Measurements from ENCODE around the gene BRD3OS. TPM values are rescaled to one million over a fixed set of nuclear protein-coding genes. Genes with fewer than 3 reads are reported as not detected.

Gene BRD3OS
- total RNA-seq (2021) (13.5 and 22.2 TPM in 2 replicates), Bru-seq, nascent RNA (percentile 45 among the genes with signal in this experiment), BruChase-seq, experiment 1, labeled RNA remaining after a 2-hour chase (percentile 57 among the genes with signal in this experiment), BruChase-seq, experiment 2, labeled RNA remaining after a 6-hour chase (percentile 72 among the genes with signal in this experiment)
- long read RNA-seq, full-length matches to known transcripts = 27 of 64 reads
- long read RNA-seq, partial matches to known transcripts = 0 of 64 reads
- long read RNA-seq, other reads (novel, unspliced or antisense) = 37 of 64 reads

DNA sequence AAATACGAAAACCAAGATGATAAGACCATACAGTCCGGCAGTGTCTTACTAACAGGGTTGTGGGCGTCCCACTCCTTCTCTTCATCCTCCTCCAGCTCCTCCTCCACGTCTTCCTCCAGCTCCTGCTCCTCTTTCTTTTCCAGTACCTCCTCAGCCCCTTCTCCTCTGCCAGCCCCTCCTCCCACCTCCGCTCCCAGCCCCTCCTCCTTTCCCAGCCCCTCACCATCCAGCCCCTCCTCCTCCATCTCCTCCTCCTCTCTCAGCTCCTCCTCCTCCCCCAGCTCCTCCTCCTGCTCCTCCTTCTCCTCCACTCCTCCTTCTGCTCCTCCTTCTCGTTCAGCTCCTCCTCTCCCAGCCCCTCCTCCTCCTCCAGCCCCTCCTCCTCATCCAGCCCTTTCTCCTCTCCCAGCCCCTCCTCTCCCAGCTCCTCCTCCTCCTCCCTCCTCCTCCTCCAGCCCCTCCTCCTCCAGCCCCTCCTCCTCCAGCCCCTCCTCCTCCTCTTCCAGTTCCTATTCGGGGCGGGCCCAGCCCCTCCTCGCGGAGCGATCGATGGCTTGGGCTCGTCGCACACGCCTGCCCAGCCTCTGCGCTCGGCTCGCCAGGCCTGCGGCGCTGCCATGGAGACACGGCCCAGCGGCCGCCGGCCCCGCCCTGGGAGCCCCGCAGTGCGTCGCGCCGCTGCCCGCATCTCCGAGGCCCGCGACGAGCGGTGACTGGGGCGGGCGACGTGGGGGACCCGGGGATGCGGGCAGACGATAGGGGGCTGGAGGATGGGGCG, at the start of gene BRD3OS:
Gene BRD3OS (plus strand): TSS at position 654 of the 778 bp plus-strand sequence. CDS start 1,267 bp downstream, outside the sequence.
- H3K27ac ChIP-seq (ENCODE audit: low read depth, low read length, poor library complexity, severe bottlenecking) = peak within 1 kb of the TSS; percentile 63
- no TSS peak for BruUV-seq (replicated peaks)

GRCh38 chr9:133975511-133975910, 49.8 kb upstream of the BRD3OS start:
- H3K9me3 ChIP-seq (ENCODE audit: low read depth, low read length, poor library complexity, severe bottlenecking) = no peaks in the 10 kb centered on the region
- BruUV-seq (replicated peaks) = no TSS peak
- no peak for TF ChIP-seq CTCF (conservative IDR thresholded peaks at IDR 0.05; ENCODE audit: low read depth, low read length)
- no peak for TF ChIP-seq EZH2 (IDR thresholded peaks at IDR 0.05; ENCODE audit: borderline replicate concordance, low read depth, low read length, poor library complexity, severe bottlenecking)
- intact Hi-C loops (cut with micrococcal nuclease; ENCODE audit: unreplicated experiment) = no loop called here
- no peak for DNase-seq (ENCODE audit: low spot score)
- no peak overlapping the region for H3K4me3 ChIP-seq (ENCODE audit: low read depth, low read length, poor library complexity, severe bottlenecking)
- POLR2A ChIA-PET (ENCODE audit: low non-redundant PET) = no interaction called here
- no peak overlapping the region for H3K27ac ChIP-seq (ENCODE audit: low read depth, low read length, poor library complexity, severe bottlenecking)
- no peaks in the 10 kb centered on the region for H3K27me3 ChIP-seq (replicated peaks; ENCODE audit: insufficient read depth, low read depth, low read length, poor library complexity)
- no peaks in the 10 kb centered on the region for H3K36me3 ChIP-seq (ENCODE audit: insufficient read depth, low read length, poor library complexity, severe bottlenecking)
- no peaks in the 10 kb centered on the region for H3K4me1 ChIP-seq (ENCODE audit: insufficient read depth, low read length, poor library complexity, severe bottlenecking)
- CTCF ChIA-PET = no interaction called here

More for the DNA sequence above, at the start of gene BRD3OS:
- intact Hi-C loops (cut with micrococcal nuclease; ENCODE audit: unreplicated experiment) = no loop called here
- no peaks in the 10 kb centered on the region for H3K4me1 ChIP-seq (ENCODE audit: insufficient read depth, low read length, poor library complexity, severe bottlenecking)
- no peaks in the 10 kb centered on the region for H3K9me3 ChIP-seq (ENCODE audit: low read depth, low read length, poor library complexity, severe bottlenecking)
- ChIA-PET POLR2A (ENCODE audit: low non-redundant PET) (interaction anchor here (0.6 to 0.8 kb wide), 5 partner anchors 68 to 950 kb away, joined by 3 to 15 read pairs (median 5); partner anchors contain the start of gene WDR5), CTCF (interaction anchor here (0.6 to 0.7 kb wide), 4 partner anchors 30 to 410 kb away, joined by 4 to 7 read pairs (median 4); no protein-coding TSS in a partner anchor)
- no peaks in the 10 kb centered on the region for H3K27me3 ChIP-seq (replicated peaks; ENCODE audit: insufficient read depth, low read depth, low read length, poor library complexity)
- peak; percentile 99 for DNase-seq (ENCODE audit: low spot score)
- TF ChIP-seq EZH2 (IDR thresholded peaks at IDR 0.05; ENCODE audit: borderline replicate concordance, low read depth, low read length, poor library complexity, severe bottlenecking) (no peak), CTCF (conservative IDR thresholded peaks at IDR 0.05; ENCODE audit: low read depth, low read length) (no peak)
- H3K36me3 ChIP-seq (ENCODE audit: insufficient read depth, low read length, poor library complexity, severe bottlenecking) = no peaks in the 10 kb centered on the region
- H3K4me3 ChIP-seq (ENCODE audit: low read depth, low read length, poor library complexity, severe bottlenecking) = peak within 1 kb of the TSS; percentile 92

- intact Hi-C loops (cut with micrococcal nuclease; ENCODE audit: unreplicated experiment) = no loop called here
- Histone ChIP-seq H3K4me1 (ENCODE audit: insufficient read depth, low read length, poor library complexity, severe bottlenecking) (no peaks in the 10 kb centered on the region), H3K27me3 (replicated peaks; ENCODE audit: insufficient read depth, low read depth, low read length, poor library complexity) (no peaks in the 10 kb centered on the region), H3K36me3 (ENCODE audit: insufficient read depth, low read length, poor library complexity, severe bottlenecking) (no peaks in the 10 kb centered on the region), H3K27ac (ENCODE audit: low read depth, low read length, poor library complexity, severe bottlenecking) (no peak overlapping the region), H3K9me3 (ENCODE audit: low read depth, low read length, poor library complexity, severe bottlenecking) (no peaks in the 10 kb centered on the region), H3K4me3 (ENCODE audit: low read depth, low read length, poor library complexity, severe bottlenecking) (no peak overlapping the region)
- ChIA-PET CTCF (no interaction called here), POLR2A (ENCODE audit: low non-redundant PET) (interaction anchor here (0.5 kb wide), 1 partner anchor 47 kb away, joined by 4 read pairs; no protein-coding TSS in a partner anchor)
- no peak for TF ChIP-seq CTCF (conservative IDR thresholded peaks at IDR 0.05; ENCODE audit: low read depth, low read length)
- TF ChIP-seq EZH2 (IDR thresholded peaks at IDR 0.05; ENCODE audit: borderline replicate concordance, low read depth, low read length, poor library complexity, severe bottlenecking) = no peak
- DNase-seq (ENCODE audit: low spot score) = no peak
- no TSS peak for BruUV-seq (replicated peaks)
Measured at GRCh38 chr9:133976191-133976861, 49.0 kb upstream of the BRD3OS start.
